ELF-1 (cell line): ENCODE data around the gene TMEM106B.

Experiments
- DNase-seq: peaks from one replicate; pipeline ENCODE4 v3.0.0-alpha.2; 2016; ENCODE audit warnings: low read depth, low spot score

Gene TMEM106B

GRCh38 chr7:12226756-12227155, 15.7 kb downstream of the TMEM106B start:
- DNase-seq = no peak

GRCh38 chr7:12228024-12228423, 16.9 kb downstream of the TMEM106B start:
- DNase-seq = no peak

GRCh38 chr7:12229046-12229445, 18.0 kb downstream of the TMEM106B start:
- DNase-seq = no peak

- no peak for DNase-seq
Measured at GRCh38 chr7:12231097-12231496, 20.0 kb downstream of the TMEM106B start.

GRCh38 chr7:12233175-12233574, 22.1 kb downstream of the TMEM106B start:
- no peak for DNase-seq

GRCh38 chr7:12234334-12234865, 23.3 kb downstream of the TMEM106B start:
- DNase-seq = no peak

- DNase-seq = no peak
Measured at GRCh38 chr7:12235970-12236369, 24.9 kb downstream of the TMEM106B start.

GRCh38 chr7:12237007-12237406, 25.9 kb downstream of the TMEM106B start:
- no peak for DNase-seq

- DNase-seq = no peak
Measured at GRCh38 chr7:12239806-12240205, 28.7 kb downstream of the TMEM106B start.

- DNase-seq = peak; percentile 50
Measured at GRCh38 chr7:12244129-12244528, 33.0 kb downstream of the TMEM106B start.

GRCh38 chr7:12244694-12245093, 33.6 kb downstream of the TMEM106B start:
- no peak for DNase-seq

- DNase-seq = no peak
Measured at GRCh38 chr7:12249706-12250105, 38.6 kb downstream of the TMEM106B start.

- no peak for DNase-seq
Measured at GRCh38 chr7:12250232-12250631, 39.1 kb downstream of the TMEM106B start.

- no peak for DNase-seq
Measured at GRCh38 chr7:12256090-12256489, 45.0 kb downstream of the TMEM106B start.

- no peak for DNase-seq
Measured at GRCh38 chr7:12257582-12257981, 46.5 kb downstream of the TMEM106B start.

GRCh38 chr7:12258074-12258473, 47.0 kb downstream of the TMEM106B start:
- no peak for DNase-seq

GRCh38 chr7:12267542-12267941, 56.4 kb downstream of the TMEM106B start:
- no peak for DNase-seq

- DNase-seq = no peak
Measured at GRCh38 chr7:12269100-12269895, 58.2 kb downstream of the TMEM106B start.

- DNase-seq = no peak
Measured at GRCh38 chr7:12281038-12281437, 69.9 kb downstream of the TMEM106B start.

- no peak for DNase-seq
Measured at GRCh38 chr7:12287901-12288300, 76.8 kb downstream of the TMEM106B start.

- no peak for DNase-seq
Measured at GRCh38 chr7:12289996-12290395, 78.9 kb downstream of the TMEM106B start.

- no peak for DNase-seq
Measured at GRCh38 chr7:12290761-12291160, 79.7 kb downstream of the TMEM106B start.

GRCh38 chr7:12291870-12292269, 80.8 kb downstream of the TMEM106B start:
- DNase-seq = no peak
